Measurements from ENCODE around the gene KLHL10. TPM values are rescaled to one million over a fixed set of nuclear protein-coding genes. Genes with fewer than 3 reads are reported as not detected.

The KLHL10 gene
- total and polyA plus RNA-seq, 4 donors = 0.08 to 0.12 (median 0.09) TPM; not detected in 1

- Histone ChIP-seq H3K27ac (ENCODE audit: low read depth in 1 of 2, low read length in 1 of 2) (no peak overlapping the region), H3K36me3 (ENCODE audit: control insufficient read depth in 4 of 4, insufficient read depth in 4 of 4, low read length in 4 of 4) (no peaks in the 10 kb centered on the region), H3K27me3 (ENCODE audit: control insufficient read depth in 3 of 3, insufficient read depth in 3 of 3, low read length in 2 of 3) (no peaks in the 10 kb centered on the region), H3K9ac (ENCODE audit: insufficient read depth in 1 of 2, low read length in 2 of 2) (no peak overlapping the region), H3K4me3 (no peak overlapping the region), H3K4me1 (ENCODE audit: control insufficient read depth in 5 of 5, insufficient read depth in 5 of 5, low read length in 5 of 5) (peaks cover 8 to 27% (median 12%) of the 10 kb centered on the region in 5 donors), H3K9me3 (ENCODE audit: control insufficient read depth in 4 of 4, insufficient read depth in 3 of 4, low read length in 3 of 4) (no peaks in the 10 kb centered on the region)
- TF ChIP-seq, protein P1, sequence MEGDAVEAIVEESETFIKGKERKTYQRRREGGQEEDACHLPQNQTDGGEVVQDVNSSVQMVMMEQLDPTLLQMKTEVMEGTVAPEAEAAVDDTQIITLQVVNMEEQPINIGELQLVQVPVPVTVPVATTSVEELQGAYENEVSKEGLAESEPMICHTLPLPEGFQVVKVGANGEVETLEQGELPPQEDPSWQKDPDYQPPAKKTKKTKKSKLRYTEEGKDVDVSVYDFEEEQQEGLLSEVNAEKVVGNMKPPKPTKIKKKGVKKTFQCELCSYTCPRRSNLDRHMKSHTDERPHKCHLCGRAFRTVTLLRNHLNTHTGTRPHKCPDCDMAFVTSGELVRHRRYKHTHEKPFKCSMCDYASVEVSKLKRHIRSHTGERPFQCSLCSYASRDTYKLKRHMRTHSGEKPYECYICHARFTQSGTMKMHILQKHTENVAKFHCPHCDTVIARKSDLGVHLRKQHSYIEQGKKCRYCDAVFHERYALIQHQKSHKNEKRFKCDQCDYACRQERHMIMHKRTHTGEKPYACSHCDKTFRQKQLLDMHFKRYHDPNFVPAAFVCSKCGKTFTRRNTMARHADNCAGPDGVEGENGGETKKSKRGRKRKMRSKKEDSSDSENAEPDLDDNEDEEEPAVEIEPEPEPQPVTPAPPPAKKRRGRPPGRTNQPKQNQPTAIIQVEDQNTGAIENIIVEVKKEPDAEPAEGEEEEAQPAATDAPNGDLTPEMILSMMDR (IDR thresholded peaks at IDR 0.05; ENCODE audit: control extremely low read depth, extremely low read depth) = no peak
- WGBS, 2 donors = 80 to 90% methylated on average over 3 of the region's 3 CpGs
- DNase-seq (no peak), ATAC-seq (ENCODE audit: insufficient read depth, low FRiP score) (no peak)
These were observed 22.8 kb downstream of the KLHL10 start for GRCh38 chr17:41860254-41860931.

GRCh38 chr17:41863074-41863848, 25.6 kb downstream of the KLHL10 start:
- peaks cover 0 to 4% (median 4%) of the 10 kb centered on the region in 4 donors for H3K36me3 ChIP-seq (ENCODE audit: control insufficient read depth in 4 of 4, insufficient read depth in 4 of 4, low read length in 4 of 4)
- WGBS, 2 donors = 54 to 62% methylated on average over 18 of the region's 18 CpGs
- no peaks in the 10 kb centered on the region for H3K27me3 ChIP-seq (ENCODE audit: control insufficient read depth in 3 of 3, insufficient read depth in 3 of 3, low read length in 2 of 3)
- no peak for ATAC-seq (ENCODE audit: insufficient read depth, low FRiP score)
- H3K4me3 ChIP-seq = peak overlapping the region; percentile 13
- peak overlapping the region; percentile 73 to 91 for H3K9ac ChIP-seq (ENCODE audit: insufficient read depth in 1 of 2, low read length in 2 of 2)
- H3K27ac ChIP-seq (ENCODE audit: low read depth in 1 of 2, low read length in 1 of 2) = no peak overlapping the region
- H3K4me1 ChIP-seq (ENCODE audit: control insufficient read depth in 5 of 5, insufficient read depth in 5 of 5, low read length in 5 of 5) = peaks cover 8 to 27% (median 12%) of the 10 kb centered on the region in 5 donors
- TF ChIP-seq, protein P1 (IDR thresholded peaks at IDR 0.05; ENCODE audit: control extremely low read depth, extremely low read depth) = no peak
- H3K9me3 ChIP-seq (ENCODE audit: control insufficient read depth in 4 of 4, insufficient read depth in 3 of 4, low read length in 3 of 4) = no peaks in the 10 kb centered on the region
- DNase-seq = no peak

DNA sequence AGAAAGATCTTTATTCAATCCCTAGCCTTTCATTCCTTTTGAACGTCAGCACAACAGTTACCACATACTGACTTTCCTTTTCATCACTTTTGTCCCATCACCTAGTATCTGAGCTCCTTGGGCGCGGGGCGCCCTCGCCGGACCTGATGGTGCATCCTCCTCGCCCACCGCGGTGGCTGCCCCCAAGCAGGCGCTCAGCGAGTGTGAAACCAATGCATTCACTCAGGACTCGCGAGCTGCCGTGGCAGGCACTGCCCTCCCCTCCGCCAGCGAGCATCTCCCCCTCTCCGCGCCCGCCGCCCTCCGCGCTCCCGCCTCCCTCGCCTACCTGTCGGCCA, 26.8 kb downstream of the KLHL10 start:
- 0 to 1% methylated on average over 25 of the region's 25 CpGs for WGBS, 2 donors
- peak overlapping the region; percentile 73 to 91 for H3K9ac ChIP-seq (ENCODE audit: insufficient read depth in 1 of 2, low read length in 2 of 2)
- no peak for ATAC-seq (ENCODE audit: insufficient read depth, low FRiP score)
- no peaks in the 10 kb centered on the region for H3K9me3 ChIP-seq (ENCODE audit: control insufficient read depth in 4 of 4, insufficient read depth in 3 of 4, low read length in 3 of 4)
- peak overlapping the region; percentile 90 to 93 for H3K27ac ChIP-seq (ENCODE audit: low read depth in 1 of 2, low read length in 1 of 2)
- H3K4me1 ChIP-seq (ENCODE audit: control insufficient read depth in 5 of 5, insufficient read depth in 5 of 5, low read length in 5 of 5) = peaks cover 8 to 27% (median 12%) of the 10 kb centered on the region in 5 donors
- no peaks in the 10 kb centered on the region for H3K27me3 ChIP-seq (ENCODE audit: control insufficient read depth in 3 of 3, insufficient read depth in 3 of 3, low read length in 2 of 3)
- no peak for DNase-seq
- H3K4me3 ChIP-seq = peak overlapping the region; percentile 82
- TF ChIP-seq, protein P1 (IDR thresholded peaks at IDR 0.05; ENCODE audit: control extremely low read depth, extremely low read depth) = no peak
- H3K36me3 ChIP-seq (ENCODE audit: control insufficient read depth in 4 of 4, insufficient read depth in 4 of 4, low read length in 4 of 4) = peaks cover 0 to 10% (median 7%) of the 10 kb centered on the region in 4 donors
